Fibroblast of the aortic adventitia (primary cell): ENCODE data around the gene MVD. TPM values are rescaled to one million over a fixed set of nuclear protein-coding genes. Genes with fewer than 3 reads are reported as not detected.

Source experiments
- DNase-seq: peaks from one replicate; pipeline ENCODE4 v3.0.0-alpha.2; 2010; ENCODE audit warnings: low read depth
- H3K4me3 ChIP-seq: 2 replicates; pipeline ENCODE4 v1.5.1; 2011; ENCODE audit warnings: low read depth, mild to moderate bottlenecking, control low read depth, low read length, moderate library complexity
- CTCF ChIP-seq: IDR thresholded peaks from 2 replicates; pipeline ENCODE4 v1.5.1; 2011; ENCODE audit warnings: mild to moderate bottlenecking, low read length, control low read depth, inconsistent platforms; ENCODE audit not compliant: insufficient read depth
- total RNA-seq: library from RNA; depleted of rRNA; stranded (reverse); fragments of >200 nt; gene quantifications from 2 replicates; pipeline ENCODE4 v1.2.3, GENCODE V29; 2012; ENCODE audit warnings: low replicate concordance

MVD gene
- total RNA-seq, 1 donor = 24.4 TPM

- H3K4me3 ChIP-seq = peak overlapping the region; percentile 87
- no peak for DNase-seq
- no peak for TF ChIP-seq CTCF
Observed at GRCh38 chr16:88662222-88662842, 559 bp downstream of the MVD start.

GRCh38 chr16:88661468-88661867, 1.4 kb downstream of the MVD start:
- DNase-seq = no peak
- H3K4me3 ChIP-seq = peak overlapping the region; percentile 48
- TF ChIP-seq CTCF = no peak

GRCh38 chr16:88659160-88659559, 3.7 kb downstream of the MVD start:
- DNase-seq = no peak
- no peak for TF ChIP-seq CTCF
- no peak overlapping the region for H3K4me3 ChIP-seq

GRCh38 chr16:88658714-88659113, 4.2 kb downstream of the MVD start:
- TF ChIP-seq CTCF = no peak
- DNase-seq = no peak
- H3K4me3 ChIP-seq = no peak overlapping the region

GRCh38 chr16:88657371-88657770, 5.5 kb downstream of the MVD start:
- TF ChIP-seq CTCF = no peak
- no peak for DNase-seq
- H3K4me3 ChIP-seq = no peak overlapping the region

- H3K4me3 ChIP-seq = no peak overlapping the region
- no peak for TF ChIP-seq CTCF
- DNase-seq = no peak
Observed at GRCh38 chr16:88656291-88656980, 6.5 kb downstream of the MVD start.
